ENCODE results near the gene GTF2A1L.
"Not testable (repeated sequence)": the region's sequence is repeated elsewhere in the genome, so short reads cannot be mapped to it uniquely, and the experiment has no call there.

GTF2A1L gene

GRCh38 chr2:48613211-48613610 lies 4.4 kb upstream of the GTF2A1L start:
- no peak for DNase-seq

DNA sequence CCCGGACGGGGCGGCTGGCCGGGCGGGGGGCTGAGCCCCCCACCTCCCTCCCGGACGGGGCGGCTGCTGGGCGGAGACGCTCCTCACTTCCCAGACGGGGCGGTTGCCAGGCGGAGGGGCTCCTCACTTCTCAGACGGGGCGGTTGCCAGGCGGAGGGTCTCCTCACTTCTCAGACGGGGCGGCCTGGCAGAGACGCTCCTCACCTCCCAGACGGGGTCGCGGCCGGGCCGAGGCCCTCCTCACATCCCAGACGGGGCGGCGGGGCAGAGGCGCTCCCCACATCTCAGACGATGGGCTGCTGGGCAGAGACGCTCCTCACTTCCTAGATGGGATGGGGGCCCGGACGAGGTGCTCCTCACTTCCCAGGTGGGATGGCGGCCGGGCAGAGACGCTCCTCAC lies 3.1 kb upstream of the GTF2A1L start:
- DNase-seq, result not testable (repeated sequence)

- no peak for DNase-seq
Observed at GRCh38 chr2:48619526-48619925, 1.9 kb downstream of the GTF2A1L start.

DNA sequence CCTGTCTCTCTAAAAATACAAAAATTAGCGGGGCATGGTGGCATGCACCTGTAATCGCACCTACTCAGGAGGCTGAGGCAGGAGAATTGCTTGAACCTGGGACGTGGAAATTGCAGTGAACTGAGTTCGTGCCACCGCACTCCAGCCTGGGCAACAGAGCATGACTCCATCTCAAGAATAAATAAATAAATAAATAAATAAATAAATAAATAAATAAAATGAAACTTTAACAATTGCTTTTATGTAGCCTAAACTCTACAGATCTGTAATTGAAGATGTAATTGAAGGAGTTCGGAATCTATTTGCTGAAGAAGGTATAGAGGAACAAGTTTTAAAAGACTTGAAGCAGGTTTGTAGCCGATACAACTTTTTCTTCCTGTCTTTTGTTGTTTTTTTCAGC lies 2.9 kb downstream of the GTF2A1L start:
- DNase-seq, result no peak

GRCh38 chr2:48622691-48623090 lies 5.0 kb downstream of the GTF2A1L start:
- DNase-seq, result not testable (repeated sequence)

DNA sequence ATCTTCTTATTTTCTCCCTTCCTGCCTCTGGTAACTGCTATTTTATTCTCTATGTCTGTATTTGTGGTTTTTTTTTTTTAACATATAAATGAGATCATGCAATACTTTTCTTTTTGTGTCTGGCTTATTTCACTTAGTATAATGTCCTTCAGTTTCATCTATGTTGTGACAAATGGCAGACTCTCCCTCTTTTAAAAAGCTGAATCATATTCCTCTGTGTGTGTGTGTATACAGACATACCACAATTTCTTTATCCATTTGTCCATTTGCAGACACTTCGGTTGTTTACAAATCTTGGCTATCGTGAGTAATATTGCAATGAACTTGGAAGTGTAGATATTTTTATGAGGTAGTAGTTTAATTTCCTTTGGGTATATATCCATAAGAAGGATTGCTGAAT lies 7.0 kb downstream of the GTF2A1L start:
- DNase-seq, result no peak

DNA sequence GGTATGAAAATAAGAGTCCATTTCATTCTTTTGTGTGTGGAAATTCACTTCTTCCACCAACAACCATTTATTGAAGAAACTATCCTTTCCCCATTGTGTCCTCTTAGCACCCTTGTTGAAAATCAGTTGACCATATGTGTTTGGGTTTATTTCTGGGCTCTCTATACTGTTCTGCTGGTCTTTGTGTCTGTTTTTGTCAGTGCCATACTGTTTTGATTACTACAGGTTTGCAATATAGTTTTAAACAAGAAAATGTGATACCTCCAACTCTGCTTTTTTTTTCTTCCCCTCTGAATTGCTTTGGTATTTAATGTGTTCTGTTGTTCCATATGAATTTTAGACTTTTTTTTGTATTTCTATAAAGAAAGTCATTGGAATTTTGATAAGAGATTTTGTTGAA lies 8.4 kb downstream of the GTF2A1L start:
- DNase-seq, result no peak

- peak; percentile 26 for DNase-seq
Observed at GRCh38 chr2:48633143-48633542, 15.5 kb downstream of the GTF2A1L start.

- DNase-seq, result no peak
Observed at GRCh38 chr2:48635786-48636185, 18.1 kb downstream of the GTF2A1L start.

DNA sequence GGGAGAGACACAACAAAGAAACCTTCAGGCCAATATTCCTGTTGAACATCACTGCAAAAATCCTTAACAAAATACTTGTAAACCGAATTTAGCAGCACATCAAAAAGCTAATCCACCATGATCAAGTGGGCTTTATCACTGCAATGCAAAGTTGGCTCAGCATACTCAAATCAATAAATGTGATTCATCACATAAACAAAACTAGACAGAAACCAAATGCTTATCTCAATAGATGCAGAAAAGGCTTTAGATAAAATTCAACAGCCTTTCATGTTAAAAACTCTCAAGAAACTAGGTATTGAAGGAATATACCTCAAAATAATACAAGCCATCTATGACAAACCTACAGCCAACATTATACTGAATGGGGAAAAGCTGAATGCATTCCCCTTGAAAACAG lies 20.6 kb downstream of the GTF2A1L start:
- no peak for DNase-seq

GRCh38 chr2:48651158-48651790 lies 33.6 kb downstream of the GTF2A1L start:
- no peak for DNase-seq

GRCh38 chr2:48668992-48669391 lies 51.3 kb downstream of the GTF2A1L start:
- DNase-seq, result no peak

- no peak for DNase-seq
Observed at GRCh38 chr2:48673581-48673980, 55.9 kb downstream of the GTF2A1L start.

- no peak for DNase-seq
Observed at GRCh38 chr2:48674933-48675332, 57.3 kb downstream of the GTF2A1L start.

DNA sequence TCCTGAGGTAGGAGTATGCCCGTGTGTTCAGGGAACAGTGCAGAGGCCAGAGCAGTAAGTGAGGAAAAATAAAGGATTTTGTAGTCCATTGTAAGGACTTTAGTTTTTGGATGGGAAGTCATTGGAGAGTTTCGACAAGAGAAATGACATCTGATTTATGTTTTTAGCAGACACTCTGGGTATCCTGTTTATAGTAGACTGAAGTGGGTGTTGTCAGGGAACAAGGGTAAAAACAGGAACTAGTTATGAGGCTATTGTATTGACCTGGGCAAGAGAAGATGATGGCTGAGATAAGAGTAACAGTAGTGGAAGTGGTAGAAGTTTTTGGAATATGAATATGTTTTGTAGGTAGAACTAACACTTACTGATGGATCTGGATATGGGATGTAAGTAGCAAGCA lies 59.8 kb downstream of the GTF2A1L start:
- no peak for DNase-seq

DNA sequence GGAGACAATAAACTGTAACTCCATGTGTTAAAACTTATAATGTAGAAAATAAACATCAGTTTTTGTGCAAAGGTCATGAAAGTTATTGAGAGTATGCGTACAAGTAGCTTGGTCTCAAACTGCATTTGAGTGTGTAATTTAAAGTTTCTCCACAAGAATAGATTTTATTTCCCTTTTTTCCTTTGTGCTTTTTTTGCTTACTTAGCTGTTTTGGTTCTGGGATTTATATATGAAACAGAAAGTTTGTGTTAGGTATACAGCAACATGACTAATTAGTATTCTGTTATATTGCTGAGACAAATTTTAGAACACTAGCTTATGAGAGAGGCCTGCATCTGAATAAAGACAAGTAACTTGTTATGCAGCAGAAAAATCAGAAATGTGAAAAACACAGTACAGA lies 67.5 kb downstream of the GTF2A1L start:
- no peak for DNase-seq

GRCh38 chr2:48691935-48692691 lies 74.5 kb downstream of the GTF2A1L start:
- no peak for DNase-seq

DNA sequence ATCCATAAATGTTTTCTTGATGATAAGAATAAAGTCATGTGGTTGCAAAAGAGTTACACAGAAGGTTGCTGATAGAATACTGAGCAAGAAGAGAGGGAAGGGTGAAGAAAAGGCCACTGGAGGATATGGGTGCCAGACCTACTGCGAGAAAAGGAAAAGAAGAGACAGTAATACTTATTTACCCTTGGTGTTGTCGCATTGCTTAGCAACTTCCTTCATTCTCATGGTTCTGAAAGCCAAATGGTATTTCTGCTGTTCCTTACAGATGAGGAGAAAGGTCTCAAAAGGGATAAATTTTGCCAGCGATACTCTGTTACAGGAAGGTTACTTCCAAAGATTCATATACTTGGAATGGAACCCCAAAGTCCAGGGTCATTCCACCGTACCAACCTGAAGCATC lies 75.4 kb downstream of the GTF2A1L start:
- DNase-seq, result no peak

DNA sequence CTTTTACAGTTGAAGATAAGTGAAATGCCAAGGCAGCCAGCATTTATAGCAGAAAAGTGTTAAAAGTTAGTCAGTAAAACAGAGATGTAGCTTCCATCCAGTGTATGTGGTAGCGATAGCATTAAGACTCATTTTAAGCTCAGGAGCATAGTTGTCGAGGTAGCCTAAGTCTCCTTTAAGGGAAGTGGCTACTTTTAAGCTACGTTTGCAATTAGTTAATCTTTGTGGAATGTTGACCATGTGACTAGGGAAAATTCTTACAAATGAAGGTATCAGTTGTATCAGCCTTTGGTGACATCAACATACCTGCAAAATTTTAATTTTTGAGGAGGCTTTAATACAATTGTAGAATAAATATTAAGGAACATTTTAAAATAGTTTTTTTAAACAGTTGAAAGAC lies 76.0 kb downstream of the GTF2A1L start:
- DNase-seq, result no peak

- DNase-seq, result no peak
Observed at GRCh38 chr2:48694149-48694548, 76.5 kb downstream of the GTF2A1L start.

GRCh38 chr2:48695991-48696390 lies 78.3 kb downstream of the GTF2A1L start:
- no peak for DNase-seq

GRCh38 chr2:48696881-48697280 lies 79.2 kb downstream of the GTF2A1L start:
- no peak for DNase-seq

GRCh38 chr2:48699348-48699930 lies 81.8 kb downstream of the GTF2A1L start:
- DNase-seq, result no peak

GRCh38 chr2:48703621-48704020 lies 86.0 kb downstream of the GTF2A1L start:
- not testable (repeated sequence) for DNase-seq

Data from NCI-H82 (cell line).